HG03565 (cell line): ENCODE data around the gene ROBO2.

Experiments used
- ATAC-seq: cut with Tn5 transposase; IDR thresholded peaks from one replicate; pipeline ENCODE4 v1.9.1; 2021; ENCODE audit warnings: mild to moderate bottlenecking, moderate library complexity; ENCODE audit not compliant: unreplicated experiment

Gene ROBO2

DNA sequence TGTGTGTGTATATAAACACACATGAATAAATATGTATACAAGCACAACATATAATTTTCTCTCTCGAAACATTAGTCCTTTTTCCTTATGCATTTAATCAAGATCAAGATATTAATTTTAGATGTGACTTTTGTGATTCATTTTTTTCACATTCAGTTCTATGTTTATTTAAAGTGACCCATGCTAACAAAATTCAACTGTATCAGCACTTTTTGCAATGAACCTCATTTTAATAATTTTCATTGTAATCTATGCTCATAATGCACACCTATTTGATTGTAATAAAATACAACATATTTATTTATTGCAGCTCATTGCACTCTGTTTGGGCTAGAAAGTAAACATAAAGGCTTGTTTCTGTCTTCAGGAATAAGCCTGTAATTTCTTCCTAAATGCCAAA, 586.3 kb downstream of the ROBO2 start:
- ATAC-seq = no peak

DNA sequence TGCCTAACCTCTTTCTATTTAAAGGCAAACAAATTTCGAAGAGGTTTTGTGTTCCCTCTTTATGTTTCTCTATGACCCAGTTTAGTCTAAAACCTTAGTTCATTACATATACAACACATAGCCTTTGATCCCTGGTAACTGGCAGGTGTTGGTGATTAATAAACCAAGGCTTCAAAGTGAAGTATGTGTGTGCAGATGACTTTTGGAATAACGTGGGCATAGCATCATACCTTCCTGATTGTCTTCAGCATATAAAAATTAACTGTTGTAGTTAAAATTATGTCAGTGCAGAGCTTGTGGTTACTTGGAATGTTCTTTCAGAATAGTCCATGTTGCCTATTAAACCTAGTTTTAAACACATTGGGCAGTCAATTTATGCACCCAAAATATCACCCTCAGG, 608.3 kb downstream of the ROBO2 start:
- no peak for ATAC-seq

- no peak for ATAC-seq
These were observed 608.8 kb downstream of the ROBO2 start for GRCh38 chr3:77648664-77649063.

DNA sequence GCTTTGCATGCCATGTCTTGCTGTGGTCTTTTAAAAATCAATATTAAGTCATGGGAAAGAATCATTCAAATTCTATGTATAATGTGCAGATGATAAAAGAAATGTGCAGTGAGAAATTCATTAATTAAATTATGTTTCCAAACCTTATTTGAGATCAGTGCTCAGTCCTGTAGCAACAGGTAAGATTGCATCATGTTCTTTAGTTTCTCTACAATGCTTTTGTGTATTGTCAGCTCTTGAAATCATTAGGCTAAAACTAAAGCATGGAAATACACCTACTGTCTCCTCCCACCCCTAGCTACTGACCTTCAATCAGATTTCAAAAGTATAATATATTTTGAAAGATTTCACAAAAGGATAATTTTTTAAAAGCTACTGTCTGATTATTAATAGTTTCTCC, 612.7 kb downstream of the ROBO2 start:
- ATAC-seq = no peak

- ATAC-seq = no peak
These were observed 615.5 kb downstream of the ROBO2 start for GRCh38 chr3:77655396-77655795.

DNA sequence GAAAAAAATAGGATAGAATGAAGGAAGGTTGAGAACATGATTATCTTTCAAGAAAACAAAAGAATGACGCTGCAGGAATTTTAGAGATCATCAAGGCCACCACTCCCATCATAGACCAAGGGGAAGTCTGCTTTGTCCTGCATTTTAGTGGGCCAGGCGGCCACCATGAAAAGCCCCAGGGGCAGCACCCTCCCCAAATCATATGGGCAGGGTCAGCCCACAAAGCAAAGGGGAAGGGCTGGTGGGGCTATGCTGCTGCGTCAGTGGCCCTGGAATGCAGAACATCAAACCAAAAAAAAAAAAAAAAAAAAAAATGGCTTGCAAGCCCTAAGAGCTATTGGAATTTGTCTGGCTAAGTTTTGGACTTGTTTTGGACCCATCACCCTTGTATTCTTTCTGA, 620.8 kb downstream of the ROBO2 start:
- no peak for ATAC-seq

DNA sequence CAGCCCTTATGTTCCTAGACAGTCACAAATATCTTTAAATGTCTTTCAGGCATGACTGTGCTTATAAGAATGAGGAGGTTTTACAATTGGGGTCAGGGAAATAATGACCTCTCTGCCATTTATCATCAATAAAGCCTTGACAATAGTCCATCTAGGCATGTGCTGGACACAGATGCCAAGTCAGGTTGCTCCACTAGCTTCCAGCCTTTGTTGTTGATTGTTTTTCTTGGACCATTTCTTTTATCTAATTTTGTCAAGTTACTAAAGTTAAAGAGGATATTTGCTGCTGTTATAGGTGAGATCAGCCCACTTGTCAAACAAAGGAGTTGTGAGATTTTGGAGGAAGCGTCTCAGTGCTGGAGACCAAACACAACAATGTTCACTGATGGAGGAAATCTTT, 628.0 kb downstream of the ROBO2 start:
- no peak for ATAC-seq

GRCh38 chr3:77668376-77668775, 628.5 kb downstream of the ROBO2 start:
- ATAC-seq = no peak

DNA sequence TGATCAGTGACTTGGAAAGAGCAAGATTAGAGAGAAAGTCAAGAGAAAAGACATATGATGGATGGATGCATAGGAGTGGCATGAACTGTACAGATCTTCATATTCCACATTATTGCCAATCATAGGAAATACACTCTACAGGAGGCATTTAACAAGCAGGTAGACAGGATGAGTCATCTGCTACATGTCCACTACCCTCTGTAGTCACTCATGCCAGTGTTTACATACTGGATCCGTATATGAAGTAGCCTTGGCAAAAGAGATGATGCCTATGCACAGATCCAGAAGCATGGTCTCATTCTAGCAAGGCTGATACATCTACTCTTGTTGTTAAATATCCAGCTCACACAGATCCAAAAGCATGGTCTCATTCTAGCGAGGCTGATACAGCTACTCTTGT, 632.1 kb downstream of the ROBO2 start:
- ATAC-seq = no peak

DNA sequence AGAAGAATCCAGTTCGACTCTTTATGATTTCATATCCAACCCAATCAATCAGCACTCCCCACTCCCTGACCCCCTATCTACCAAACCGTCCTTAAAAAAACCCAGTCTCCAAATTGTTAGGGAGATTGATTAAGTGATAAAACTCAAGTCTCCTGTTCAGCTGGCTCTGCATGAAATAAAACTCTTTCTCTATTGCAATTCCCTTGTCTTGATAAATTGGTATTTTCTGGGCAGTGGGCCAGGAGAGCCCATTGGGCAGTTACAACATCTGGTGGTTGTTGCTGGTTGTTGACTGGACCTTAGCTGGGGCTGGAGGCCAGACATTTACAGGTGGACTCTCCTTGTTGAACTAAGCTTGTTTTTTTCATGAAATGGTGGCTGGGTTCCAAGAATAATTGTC, 642.3 kb downstream of the ROBO2 start:
- ATAC-seq = no peak

DNA sequence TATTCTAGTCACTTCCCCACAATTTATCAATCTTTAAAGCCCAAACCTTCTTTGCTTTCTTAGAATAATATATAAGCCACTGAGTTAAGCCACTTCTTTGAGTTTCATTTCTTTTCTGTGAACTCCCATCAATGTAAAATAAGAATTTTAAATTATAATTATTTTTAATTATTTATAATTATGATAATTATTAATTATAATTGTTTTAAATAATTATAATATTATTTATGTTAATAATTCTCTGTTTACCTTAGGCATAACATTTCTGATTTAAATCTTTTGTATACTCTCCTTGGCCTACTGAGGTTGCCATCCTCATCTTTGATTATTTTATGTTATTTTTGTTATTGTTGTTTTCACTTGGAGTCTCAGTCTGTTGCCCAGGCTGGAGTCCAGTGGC, 644.2 kb downstream of the ROBO2 start:
- no peak for ATAC-seq

GRCh38 chr3:77685713-77686112, 645.8 kb downstream of the ROBO2 start:
- no peak for ATAC-seq

GRCh38 chr3:77686560-77686959, 646.7 kb downstream of the ROBO2 start:
- no peak for ATAC-seq

- ATAC-seq = no peak
These were observed 647.6 kb downstream of the ROBO2 start for GRCh38 chr3:77687545-77687944.

DNA sequence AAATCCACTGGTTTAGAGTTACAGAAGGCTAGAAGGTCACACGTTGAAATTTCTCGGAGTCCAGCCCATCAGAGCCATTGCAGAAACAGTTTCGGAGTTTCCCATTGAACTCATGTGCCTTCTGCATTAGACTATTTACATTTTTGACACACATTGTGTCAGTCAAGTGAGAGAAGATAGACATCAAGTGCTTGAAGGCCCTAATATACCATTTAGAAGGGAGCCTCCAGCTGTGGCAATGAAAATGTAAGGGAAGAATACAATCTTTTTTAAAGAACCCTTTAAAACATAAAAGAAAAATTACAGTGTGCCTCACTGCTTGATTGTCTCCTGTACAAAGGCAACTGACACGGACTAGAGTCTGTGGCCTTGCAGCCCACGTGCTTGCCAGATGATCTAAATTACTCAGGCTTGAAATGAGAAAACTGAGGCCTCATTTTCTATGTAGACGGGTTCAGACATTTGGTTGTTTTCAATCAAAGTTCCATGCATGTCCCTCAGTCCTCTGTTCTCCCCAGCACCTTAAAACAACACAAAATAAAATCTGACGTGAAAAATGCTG, 650.5 kb downstream of the ROBO2 start:
- no peak for ATAC-seq

- ATAC-seq = no peak
These were observed 653.2 kb downstream of the ROBO2 start for GRCh38 chr3:77693147-77693546.

GRCh38 chr3:77699125-77699691, 659.3 kb downstream of the ROBO2 start:
- no peak for ATAC-seq
